HG03469 (cell line): ENCODE measurements around the gene GPR15LG.
A peak's percentile ranks its signal among the peaks of the same experiment; 100 is the strongest.
"Not testable (repeated sequence)": the region's sequence is repeated elsewhere in the genome, so short reads cannot be mapped to it uniquely, and the experiment has no call there.

Source experiments
- ATAC-seq: cut with Tn5 transposase; IDR thresholded peaks from one replicate; pipeline ENCODE4 v1.9.1; 2021; ENCODE audit warnings: mild to moderate bottlenecking, moderate library complexity, moderate number of reproducible peaks; ENCODE audit not compliant: unreplicated experiment

The GPR15LG gene

DNA sequence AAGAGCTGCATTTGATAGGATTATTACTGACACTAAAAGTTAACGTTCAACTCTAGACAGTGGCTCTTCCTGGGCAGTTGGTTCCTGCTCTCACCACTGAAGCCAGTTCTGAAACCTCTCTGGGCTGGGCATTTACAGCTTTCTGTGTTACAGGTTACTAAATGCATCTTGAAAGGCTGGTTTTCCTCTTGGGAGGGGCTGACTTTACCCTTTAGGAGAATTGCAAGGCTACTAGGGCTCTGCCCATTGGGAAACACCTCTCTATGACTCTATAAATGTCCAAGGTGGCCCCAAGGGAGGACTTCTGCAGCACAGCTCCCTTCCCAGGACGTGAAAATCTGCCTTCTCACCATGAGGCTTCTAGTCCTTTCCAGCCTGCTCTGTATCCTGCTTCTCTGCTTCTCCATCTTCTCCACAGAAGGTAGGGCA is at the start of gene GPR15LG:
TSS of gene GPR15LG (plus strand) at position 301 of the 429 bp plus-strand sequence. CDS start at position 352, 51 bp downstream.
- ATAC-seq = peak; percentile 23

DNA sequence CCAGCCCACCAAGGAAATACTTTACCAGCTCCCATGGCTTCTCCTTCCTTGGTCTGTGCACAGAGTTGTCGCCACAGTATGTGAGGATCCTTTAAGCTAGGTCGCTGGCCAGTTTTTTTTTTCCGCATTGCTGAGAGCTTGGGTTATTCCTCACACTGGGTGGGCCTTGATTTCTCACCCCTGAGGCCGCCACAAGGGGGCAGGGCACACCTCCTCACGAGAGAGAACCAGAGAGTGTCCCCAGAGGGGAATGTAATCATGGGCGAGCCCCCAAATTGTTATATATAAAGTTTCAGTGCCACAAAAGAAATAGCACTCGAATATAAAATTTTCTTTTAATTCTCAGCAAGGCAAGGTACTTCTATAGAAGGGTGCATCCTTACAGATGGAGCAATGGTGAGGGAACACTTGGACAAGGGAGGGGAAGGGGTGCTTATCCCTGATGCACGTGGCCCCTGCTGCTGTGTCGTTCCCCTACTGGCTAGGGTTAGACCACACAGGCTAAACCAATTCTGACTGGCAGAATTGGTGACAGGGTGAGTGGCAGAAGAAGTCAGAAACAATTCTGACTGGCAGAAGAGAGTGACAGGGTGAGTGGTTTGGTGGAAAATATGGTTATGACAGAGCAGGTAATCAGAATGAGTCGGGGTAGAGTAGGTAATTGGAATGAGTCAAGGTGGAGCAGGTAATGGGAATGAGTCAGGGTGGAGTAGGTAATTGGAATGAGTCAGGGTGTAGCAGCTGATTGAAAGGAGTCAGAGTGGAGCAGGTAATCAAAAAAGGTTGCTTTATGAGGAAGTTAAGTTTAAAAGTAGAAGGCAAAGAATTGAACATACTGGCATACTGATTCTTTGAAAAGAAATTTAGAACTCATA is 47.5 kb upstream of the GPR15LG start:
- ATAC-seq = not testable (repeated sequence)

GRCh38 chr10:84126785-84127167 is 46.8 kb upstream of the GPR15LG start:
- ATAC-seq = no peak

DNA sequence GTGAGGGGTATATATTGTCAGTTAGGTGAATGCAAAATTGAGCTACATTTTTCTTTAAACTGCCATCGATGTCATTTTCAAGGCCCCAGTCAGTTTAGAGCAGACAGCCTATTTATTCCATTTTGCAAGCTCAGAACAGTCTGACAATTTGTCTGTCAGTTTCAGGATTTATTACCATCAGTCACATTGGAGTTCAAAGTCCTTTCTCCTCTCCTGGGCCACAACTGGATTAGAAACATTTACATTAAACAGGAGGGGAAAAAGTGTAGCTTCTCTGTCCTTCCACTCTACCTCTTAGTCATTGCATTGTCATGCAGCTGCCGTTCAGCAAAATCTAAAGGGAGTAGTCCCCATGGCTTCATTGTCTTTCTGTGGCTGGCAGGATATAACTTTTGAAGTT is 37.8 kb upstream of the GPR15LG start:
- no peak for ATAC-seq

DNA sequence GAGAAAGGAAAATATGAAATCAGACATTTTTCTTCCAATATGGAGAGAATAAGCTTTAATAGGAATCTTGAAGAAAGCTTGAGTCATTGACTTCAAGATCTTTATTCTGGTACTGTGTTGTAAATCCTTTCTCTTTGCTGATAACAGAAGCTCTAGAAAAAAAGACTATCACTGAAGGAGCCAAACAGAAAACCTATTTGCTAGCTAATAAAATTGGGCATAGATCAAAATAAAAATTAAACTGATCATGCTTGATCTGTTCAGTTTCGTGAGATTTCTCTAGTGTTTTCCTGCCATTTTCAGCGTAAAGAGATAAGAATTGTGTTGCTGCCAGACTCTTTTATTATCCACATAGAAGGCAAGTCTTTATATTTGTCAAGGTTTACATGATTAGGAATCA is 35.8 kb upstream of the GPR15LG start:
- ATAC-seq = no peak

DNA sequence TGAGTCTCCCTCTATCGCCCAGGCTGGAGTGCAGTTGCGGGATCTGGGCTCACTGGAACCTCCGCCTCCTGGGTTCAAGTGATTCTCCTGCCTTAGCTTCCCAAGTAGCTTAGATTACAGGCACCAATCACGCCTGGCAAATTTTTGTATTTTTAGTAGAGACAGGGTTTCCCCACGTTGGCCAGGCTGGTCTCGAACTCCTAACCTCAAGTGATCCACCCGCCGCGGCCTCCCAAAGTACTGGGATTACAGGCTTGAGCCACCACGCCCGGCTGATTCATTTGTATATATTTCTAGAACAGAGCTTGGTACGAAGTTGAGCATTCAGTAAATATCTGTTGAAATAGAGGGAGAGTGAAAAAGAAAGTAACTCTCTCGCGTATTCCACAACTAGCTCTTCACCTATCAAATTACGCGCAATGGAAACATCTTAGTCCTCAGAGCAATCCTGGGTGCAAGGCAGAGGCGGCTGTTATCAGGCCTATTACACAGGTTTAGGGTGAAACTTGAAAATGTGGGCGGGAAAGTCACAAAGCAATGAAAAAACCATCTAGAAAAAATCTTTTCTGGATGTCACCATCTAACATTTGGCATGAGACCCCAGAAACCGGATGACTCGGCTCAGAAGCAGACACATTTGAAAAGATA is 35.0 kb upstream of the GPR15LG start:
- no peak for ATAC-seq

DNA sequence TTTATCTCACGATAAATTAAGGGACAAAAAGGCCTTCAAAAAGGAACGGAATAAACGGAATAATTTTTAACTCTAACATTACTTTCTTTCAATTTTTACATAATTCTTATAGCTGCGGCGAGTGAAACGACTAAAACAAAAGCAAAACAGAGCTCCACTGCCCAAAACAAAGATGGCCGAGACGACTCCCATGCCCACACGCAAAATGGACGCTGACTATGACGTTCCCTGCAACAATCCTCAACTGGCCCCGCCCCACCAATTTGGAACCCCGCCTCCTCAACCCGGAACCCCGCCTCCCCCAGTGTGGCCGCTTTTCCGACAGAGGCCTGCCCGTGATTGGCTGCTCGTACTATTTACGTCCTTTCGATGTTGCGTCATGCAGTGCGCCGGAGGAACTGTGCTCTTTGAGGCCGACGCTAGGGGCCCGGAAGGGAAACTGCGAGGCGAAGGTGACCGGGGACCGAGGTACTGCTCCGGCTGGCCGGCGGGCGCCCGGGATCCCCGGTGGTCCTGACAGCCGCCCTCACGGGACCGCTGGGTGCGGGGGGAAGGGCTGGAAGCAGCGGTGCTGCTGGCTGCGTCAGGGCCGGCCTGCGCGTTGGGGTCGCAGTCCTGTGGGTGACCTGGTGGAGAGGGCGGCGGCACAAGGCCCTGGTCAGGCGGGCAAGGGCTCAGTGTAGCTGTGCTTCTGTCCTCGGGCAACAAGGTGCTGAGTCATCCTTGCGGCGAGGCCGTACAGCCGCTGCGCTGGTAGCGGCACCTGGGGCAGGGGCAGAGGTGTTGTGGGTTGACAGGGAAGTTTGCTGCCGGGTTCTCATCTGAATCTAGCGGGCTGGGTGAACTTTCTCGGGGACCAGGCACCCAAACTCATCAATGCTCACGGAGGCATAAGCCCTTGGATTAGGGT is 34.2 kb upstream of the GPR15LG start, which contains the start of gene GHITM:
TSS of gene GHITM (plus strand) at position 384 of the 910 bp plus-strand sequence. CDS start 1,992 bp downstream, outside the sequence.
- ATAC-seq = peak; percentile 96

DNA sequence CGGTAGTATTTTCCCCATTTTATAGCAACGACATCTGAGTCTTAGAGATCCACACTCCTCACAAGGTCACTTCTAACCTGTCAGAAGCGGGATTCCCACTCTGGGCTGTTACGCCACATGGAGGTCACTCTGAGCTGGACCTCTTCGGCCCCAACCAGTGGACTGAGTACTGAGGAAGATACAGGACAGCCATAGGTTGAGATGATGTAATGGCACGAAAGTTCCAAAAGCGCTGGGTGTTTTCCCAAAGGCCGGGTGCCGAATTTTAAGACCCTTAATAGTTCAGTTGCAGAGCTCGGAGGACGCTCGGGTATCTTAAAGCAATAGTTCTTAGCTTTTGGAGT is 33.6 kb upstream of the GPR15LG start:
- no peak for ATAC-seq

GRCh38 chr10:84147347-84147746 is 26.3 kb upstream of the GPR15LG start:
- ATAC-seq = no peak

- not testable (repeated sequence) for ATAC-seq
Measured at GRCh38 chr10:84148006-84148597, 25.5 kb upstream of the GPR15LG start.

- ATAC-seq = no peak
Measured at GRCh38 chr10:84149854-84150253, 23.7 kb upstream of the GPR15LG start.

DNA sequence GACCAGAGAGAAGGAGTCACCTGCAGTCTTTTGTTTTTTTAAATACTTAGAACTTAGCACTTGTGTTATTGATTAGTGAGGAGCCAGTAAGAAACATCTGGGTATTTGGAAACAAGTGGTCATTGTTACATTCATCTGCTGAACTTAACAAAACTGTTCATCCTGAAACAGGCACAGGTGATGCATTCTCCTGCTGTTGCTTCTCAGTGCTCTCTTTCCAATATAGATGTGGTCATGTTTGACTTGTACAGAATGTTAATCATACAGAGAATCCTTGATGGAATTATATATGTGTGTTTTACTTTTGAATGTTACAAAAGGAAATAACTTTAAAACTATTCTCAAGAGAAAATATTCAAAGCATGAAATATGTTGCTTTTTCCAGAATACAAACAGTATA is 20.8 kb upstream of the GPR15LG start:
- no peak for ATAC-seq

DNA sequence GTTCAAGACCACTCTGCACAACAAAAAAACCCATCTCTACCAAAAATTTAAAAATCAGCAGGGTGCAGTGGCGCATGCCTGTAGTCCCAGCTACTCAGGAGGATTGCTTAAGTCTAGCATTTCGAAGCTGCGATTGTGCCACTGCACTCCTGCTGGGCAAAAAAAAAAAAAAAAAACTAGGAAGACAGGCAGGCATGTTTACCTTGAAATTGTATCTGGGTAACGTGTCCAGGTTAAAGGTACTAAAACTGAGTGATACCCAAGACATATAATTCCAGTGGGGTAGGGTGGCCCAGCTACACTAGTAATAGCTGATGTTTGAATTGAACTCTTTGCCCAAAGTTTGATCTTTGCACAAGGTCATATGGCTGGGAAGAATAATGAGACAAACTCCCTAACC is 18.1 kb upstream of the GPR15LG start:
- no peak for ATAC-seq

DNA sequence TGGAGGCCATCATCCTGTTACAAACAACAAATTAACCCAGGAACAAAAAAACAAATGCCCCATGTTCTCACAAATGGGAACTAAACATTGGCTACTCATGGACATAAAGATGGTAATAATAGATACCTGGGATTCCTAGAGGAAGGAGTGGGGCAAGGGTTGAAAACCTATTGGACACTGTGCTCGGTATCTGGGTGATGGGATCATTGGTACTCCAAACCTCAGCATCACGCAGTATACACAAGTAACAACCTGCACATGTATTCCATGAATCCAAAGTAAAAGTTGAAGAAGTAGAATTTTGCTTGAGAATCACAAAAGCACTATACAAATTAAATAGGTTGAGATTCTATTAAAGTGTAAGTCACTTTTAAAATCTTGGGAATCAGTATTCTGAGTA is 17.6 kb upstream of the GPR15LG start:
- no peak for ATAC-seq

GRCh38 chr10:84156768-84157167 is 16.8 kb upstream of the GPR15LG start:
- ATAC-seq = peak; percentile 59

- ATAC-seq = no peak
Measured at GRCh38 chr10:84158061-84158460, 15.5 kb upstream of the GPR15LG start.

GRCh38 chr10:84158550-84158949 is 15.1 kb upstream of the GPR15LG start:
- ATAC-seq = no peak

- ATAC-seq = no peak
Measured at GRCh38 chr10:84159076-84159685, 14.4 kb upstream of the GPR15LG start.

- no peak for ATAC-seq
Measured at GRCh38 chr10:84160663-84161362, 12.8 kb upstream of the GPR15LG start.

GRCh38 chr10:84163996-84164395 is 9.6 kb upstream of the GPR15LG start:
- no peak for ATAC-seq
